ENCODE data around the gene ROPN1L. TPM values are rescaled to one million over a fixed set of nuclear protein-coding genes. Genes with fewer than 3 reads are reported as not detected.

Gene ROPN1L
- total and polyA plus RNA-seq, 5 donors from 2014 or later: 3.0 to 14.4 (median 5.3) TPM

- Histone ChIP-seq H3K36me3 (ENCODE audit: control insufficient read depth, insufficient read depth, low read length) (no peaks in the 10 kb centered on the region), H3K27ac (ENCODE audit: insufficient read depth, low read length, poor library complexity, severe bottlenecking) (no peak overlapping the region), H3K4me1 (ENCODE audit: control insufficient read depth, insufficient read depth, low read length, poor library complexity, severe bottlenecking) (peaks cover 8% of the 10 kb centered on the region), H3K27me3 (ENCODE audit: control insufficient read depth, insufficient read depth, low read length) (no peaks in the 10 kb centered on the region), H3K4me3 (ENCODE audit: low read depth, low read length) (no peak overlapping the region), H3K9me3 (ENCODE audit: control insufficient read depth in 2 of 2, low read length in 2 of 2) (no peaks in the 10 kb centered on the region)
- no peak overlapping the region for H3K27ac Mint-ChIP-seq
- H3K4me3 Mint-ChIP-seq: no peak overlapping the region
- H3K36me3 Mint-ChIP-seq: peaks cover 5% of the 10 kb centered on the region
- no peak for ATAC-seq (ENCODE audit: low read depth in 2 of 2)
- peaks cover 6 to 17% (median 11%) of the 10 kb centered on the region in 4 donors for H3K4me1 Mint-ChIP-seq
- no peak for DNase-seq
- H3K9me3 Mint-ChIP-seq: peaks cover 0 to 2% (median 0%) of the 10 kb centered on the region in 7 donors
- peaks cover 18% of the 10 kb centered on the region for H3K27me3 Mint-ChIP-seq
Observed at GRCh38 chr5:10484774-10485141, 43.1 kb downstream of the ROPN1L start.

GRCh38 chr5:10485142-10485795, 43.6 kb downstream of the ROPN1L start:
- Histone ChIP-seq H3K27me3 (ENCODE audit: control insufficient read depth, insufficient read depth, low read length) (no peaks in the 10 kb centered on the region), H3K9me3 (ENCODE audit: control insufficient read depth in 2 of 2, low read length in 2 of 2) (no peaks in the 10 kb centered on the region), H3K4me1 (ENCODE audit: control insufficient read depth, insufficient read depth, low read length, poor library complexity, severe bottlenecking) (peaks cover 13% of the 10 kb centered on the region), H3K4me3 (ENCODE audit: low read depth, low read length) (no peak overlapping the region), H3K27ac (ENCODE audit: insufficient read depth, low read length, poor library complexity, severe bottlenecking) (no peak overlapping the region), H3K36me3 (ENCODE audit: control insufficient read depth, insufficient read depth, low read length) (no peaks in the 10 kb centered on the region)
- ATAC-seq (ENCODE audit: low read depth in 2 of 2) (no peak), DNase-seq (peak in 1 of 3 donors; percentile 24)
- peaks cover 5% of the 10 kb centered on the region for H3K36me3 Mint-ChIP-seq
- H3K27ac Mint-ChIP-seq: no peak overlapping the region
- H3K4me1 Mint-ChIP-seq: peaks cover 11 to 22% (median 16%) of the 10 kb centered on the region in 4 donors
- H3K4me3 Mint-ChIP-seq: no peak overlapping the region
- H3K9me3 Mint-ChIP-seq: peaks cover 0 to 2% (median 0%) of the 10 kb centered on the region in 7 donors
- peaks cover 18% of the 10 kb centered on the region for H3K27me3 Mint-ChIP-seq

GRCh38 chr5:10485897-10486296, 44.2 kb downstream of the ROPN1L start:
- peaks cover 12 to 26% (median 20%) of the 10 kb centered on the region in 4 donors for H3K4me1 Mint-ChIP-seq
- Histone ChIP-seq H3K4me1 (ENCODE audit: control insufficient read depth, insufficient read depth, low read length, poor library complexity, severe bottlenecking) (peaks cover 18% of the 10 kb centered on the region), H3K27me3 (ENCODE audit: control insufficient read depth, insufficient read depth, low read length) (no peaks in the 10 kb centered on the region), H3K27ac (ENCODE audit: insufficient read depth, low read length, poor library complexity, severe bottlenecking) (no peak overlapping the region), H3K4me3 (ENCODE audit: low read depth, low read length) (no peak overlapping the region), H3K36me3 (ENCODE audit: control insufficient read depth, insufficient read depth, low read length) (no peaks in the 10 kb centered on the region), H3K9me3 (ENCODE audit: control insufficient read depth in 2 of 2, low read length in 2 of 2) (no peaks in the 10 kb centered on the region)
- H3K27ac Mint-ChIP-seq: no peak overlapping the region
- ATAC-seq (ENCODE audit: low read depth in 2 of 2): no peak
- H3K4me3 Mint-ChIP-seq: no peak overlapping the region
- no peak for DNase-seq
- H3K36me3 Mint-ChIP-seq: peaks cover 5% of the 10 kb centered on the region
- H3K27me3 Mint-ChIP-seq: peaks cover 18% of the 10 kb centered on the region
- peaks cover 0 to 2% (median 0%) of the 10 kb centered on the region in 7 donors for H3K9me3 Mint-ChIP-seq

- Mint-ChIP-seq H3K27ac (peak overlapping the region in 1 of 3 donors; percentile 52), H3K36me3 (peaks cover 5% of the 10 kb centered on the region), H3K4me3 (peak overlapping the region in 1 of 4 donors; percentile 6), H3K4me1 (peaks cover 12 to 30% (median 22%) of the 10 kb centered on the region in 4 donors), H3K9me3 (peaks cover 0 to 2% (median 0%) of the 10 kb centered on the region in 7 donors), H3K27me3 (peaks cover 18% of the 10 kb centered on the region)
- no peaks in the 10 kb centered on the region for H3K27me3 ChIP-seq (ENCODE audit: control insufficient read depth, insufficient read depth, low read length)
- H3K27ac ChIP-seq (ENCODE audit: insufficient read depth, low read length, poor library complexity, severe bottlenecking): no peak overlapping the region
- ATAC-seq (ENCODE audit: low read depth in 2 of 2): no peak
- no peak overlapping the region for H3K4me3 ChIP-seq (ENCODE audit: low read depth, low read length)
- H3K36me3 ChIP-seq (ENCODE audit: control insufficient read depth, insufficient read depth, low read length): no peaks in the 10 kb centered on the region
- H3K9me3 ChIP-seq (ENCODE audit: control insufficient read depth in 2 of 2, low read length in 2 of 2): no peaks in the 10 kb centered on the region
- peaks cover 18% of the 10 kb centered on the region for H3K4me1 ChIP-seq (ENCODE audit: control insufficient read depth, insufficient read depth, low read length, poor library complexity, severe bottlenecking)
- no peak for DNase-seq
Observed at GRCh38 chr5:10486511-10487344, 45.0 kb downstream of the ROPN1L start.

GRCh38 chr5:10488144-10488543, 46.5 kb downstream of the ROPN1L start:
- no peaks in the 10 kb centered on the region for H3K36me3 ChIP-seq (ENCODE audit: control insufficient read depth, insufficient read depth, low read length)
- DNase-seq (no peak), ATAC-seq (ENCODE audit: low read depth in 2 of 2) (no peak)
- H3K9me3 ChIP-seq (ENCODE audit: control insufficient read depth in 2 of 2, low read length in 2 of 2): no peaks in the 10 kb centered on the region
- peak overlapping the region in 2 of 3 donors; percentile 15 to 63 for H3K27ac Mint-ChIP-seq
- H3K4me1 Mint-ChIP-seq: peaks cover 12 to 31% (median 22%) of the 10 kb centered on the region in 4 donors
- H3K4me3 Mint-ChIP-seq: no peak overlapping the region
- H3K27ac ChIP-seq (ENCODE audit: insufficient read depth, low read length, poor library complexity, severe bottlenecking): no peak overlapping the region
- no peaks in the 10 kb centered on the region for H3K27me3 ChIP-seq (ENCODE audit: control insufficient read depth, insufficient read depth, low read length)
- H3K27me3 Mint-ChIP-seq: peaks cover 9% of the 10 kb centered on the region
- peaks cover 0 to 4% (median 0%) of the 10 kb centered on the region in 7 donors for H3K9me3 Mint-ChIP-seq
- no peak overlapping the region for H3K4me3 ChIP-seq (ENCODE audit: low read depth, low read length)
- peaks cover 18% of the 10 kb centered on the region for H3K4me1 ChIP-seq (ENCODE audit: control insufficient read depth, insufficient read depth, low read length, poor library complexity, severe bottlenecking)
- H3K36me3 Mint-ChIP-seq: no peaks in the 10 kb centered on the region

GRCh38 chr5:10489810-10490426, 48.2 kb downstream of the ROPN1L start:
- Mint-ChIP-seq H3K27me3 (peaks cover 5% of the 10 kb centered on the region), H3K9me3 (peaks cover 0 to 18% (median 0%) of the 10 kb centered on the region in 7 donors), H3K36me3 (peaks cover 4% of the 10 kb centered on the region), H3K4me3 (peak overlapping the region in 2 of 4 donors; percentile 55 to 72), H3K27ac (peak overlapping the region; percentile 20 to 91 (median 79)), H3K4me1 (peaks cover 12 to 28% (median 21%) of the 10 kb centered on the region in 4 donors)
- no peaks in the 10 kb centered on the region for H3K27me3 ChIP-seq (ENCODE audit: control insufficient read depth, insufficient read depth, low read length)
- peak; percentile 63 to 83 for ATAC-seq (ENCODE audit: low read depth in 2 of 2)
- H3K36me3 ChIP-seq (ENCODE audit: control insufficient read depth, insufficient read depth, low read length): no peaks in the 10 kb centered on the region
- peaks cover 18% of the 10 kb centered on the region for H3K4me1 ChIP-seq (ENCODE audit: control insufficient read depth, insufficient read depth, low read length, poor library complexity, severe bottlenecking)
- H3K4me3 ChIP-seq (ENCODE audit: low read depth, low read length): peak overlapping the region; percentile 42
- peak in 1 of 3 donors; percentile 77 for DNase-seq
- H3K9me3 ChIP-seq (ENCODE audit: control insufficient read depth in 2 of 2, low read length in 2 of 2): peaks cover 6 to 7% of the 10 kb centered on the region in 2 experiments
- peak overlapping the region; percentile 31 for H3K27ac ChIP-seq (ENCODE audit: insufficient read depth, low read length, poor library complexity, severe bottlenecking)

GRCh38 chr5:10490927-10491672, 49.4 kb downstream of the ROPN1L start:
- Histone ChIP-seq H3K9me3 (ENCODE audit: control insufficient read depth in 2 of 2, low read length in 2 of 2) (peaks cover 7 to 10% of the 10 kb centered on the region in 2 experiments), H3K4me1 (ENCODE audit: control insufficient read depth, insufficient read depth, low read length, poor library complexity, severe bottlenecking) (peaks cover 18% of the 10 kb centered on the region), H3K4me3 (ENCODE audit: low read depth, low read length) (no peak overlapping the region), H3K27me3 (ENCODE audit: control insufficient read depth, insufficient read depth, low read length) (no peaks in the 10 kb centered on the region), H3K36me3 (ENCODE audit: control insufficient read depth, insufficient read depth, low read length) (no peaks in the 10 kb centered on the region), H3K27ac (ENCODE audit: insufficient read depth, low read length, poor library complexity, severe bottlenecking) (no peak overlapping the region)
- Mint-ChIP-seq H3K36me3 (peaks cover 4% of the 10 kb centered on the region), H3K27me3 (peaks cover 5% of the 10 kb centered on the region), H3K9me3 (peaks cover 0 to 24% (median 0%) of the 10 kb centered on the region in 7 donors), H3K4me3 (no peak overlapping the region), H3K4me1 (peaks cover 12 to 28% (median 21%) of the 10 kb centered on the region in 4 donors), H3K27ac (peak overlapping the region in 2 of 3 donors; percentile 79 to 91)
- no peak for ATAC-seq (ENCODE audit: low read depth in 2 of 2)
- DNase-seq: no peak

Measured in CD4-positive, CD25-positive, alpha-beta regulatory T cell (primary cell).